Measurements from ENCODE around the gene PPIL4. TPM values are rescaled to one million over a fixed set of nuclear protein-coding genes. Genes with fewer than 3 reads are reported as not detected.

PPIL4 gene
- total and polyA plus RNA-seq, 7 experiments from 2014 or later: 15.3 to 42.9 (median 28.1) TPM

DNA sequence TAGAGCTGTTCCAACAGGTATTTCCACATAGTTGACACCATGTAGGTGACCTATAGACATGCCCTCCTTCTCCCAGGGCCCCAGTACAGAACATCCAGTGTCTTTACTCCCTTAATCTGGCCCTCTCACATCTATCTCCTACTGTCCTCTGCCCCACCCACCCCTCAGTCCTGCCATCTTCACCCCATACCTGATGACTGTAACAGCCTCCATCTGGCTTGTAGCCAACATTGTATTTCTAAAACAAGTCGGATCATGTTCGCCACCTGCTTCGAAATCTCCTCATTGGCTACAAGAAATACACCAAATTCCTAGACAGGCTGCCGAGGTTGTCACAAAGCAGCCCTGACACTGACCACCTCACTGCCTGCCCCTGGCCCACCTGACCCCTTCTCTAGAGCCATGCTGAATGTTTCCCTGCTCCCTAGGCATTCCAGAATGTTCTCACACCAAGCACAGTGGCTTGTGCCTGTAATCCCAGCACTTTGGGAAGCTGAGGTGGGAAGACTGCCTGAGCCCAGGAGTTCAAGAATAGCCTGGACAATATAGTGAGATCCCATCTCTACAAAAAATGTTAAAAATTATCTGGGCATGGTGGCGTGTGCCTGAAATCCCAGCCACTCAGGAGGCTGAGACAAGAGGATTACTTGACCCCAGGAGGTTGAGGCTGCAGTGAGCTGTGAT, 67.1 kb downstream of the PPIL4 start:
- ChIA-PET POLR2A (interaction anchor here (1.5 kb wide), 1 partner anchor 17 kb away, joined by 3 read pairs; no protein-coding TSS in a partner anchor), CTCF (interaction anchor here (1.4 kb wide), 1 partner anchor 450 kb away, joined by 3 read pairs; no protein-coding TSS in a partner anchor)
- DNase-seq (no peak), ATAC-seq (no peak)
- H3K27ac ChIP-seq (ENCODE audit: low read depth, low read length): no peak overlapping the region
- H3K27me3 ChIP-seq (ENCODE audit: control insufficient read depth in 2 of 2, insufficient read depth in 2 of 2, low read length in 2 of 2): no peaks in the 10 kb centered on the region
- Mint-ChIP-seq H3K9me3 (no peaks in the 10 kb centered on the region), H3K36me3 (peaks cover 0 to 33% (median 5%) of the 10 kb centered on the region in 5 donors), H3K27ac (peak overlapping the region in 8 of 9 donors; percentile 32 to 100 (median 72)), H3K4me1 (peaks cover 44 to 67% (median 52%) of the 10 kb centered on the region in 7 donors), H3K4me3 (peak overlapping the region in 5 of 10 donors; percentile 25 to 90 (median 45)), H3K27me3 (no peaks in the 10 kb centered on the region)
- H3K4me1 ChIP-seq (ENCODE audit: control insufficient read depth in 2 of 2, insufficient read depth in 2 of 2, low read length in 2 of 2): peaks cover 15 to 38% of the 10 kb centered on the region in 2 donors
- intact Hi-C loops (cut with micrococcal nuclease): no loop called here
- H3K9me3 ChIP-seq (ENCODE audit: control insufficient read depth in 2 of 3, low read length in 3 of 3): no peaks in the 10 kb centered on the region
- no peak overlapping the region for H3K4me3 ChIP-seq (ENCODE audit: low read length)
- peaks cover 0 to 6% (median 0%) of the 10 kb centered on the region in 3 experiments for H3K36me3 ChIP-seq (ENCODE audit: control insufficient read depth in 2 of 3, insufficient read depth in 3 of 3, low read length in 3 of 3)

- peaks cover 36 to 67% (median 53%) of the 10 kb centered on the region in 7 donors for H3K4me1 Mint-ChIP-seq
- H3K27me3 Mint-ChIP-seq: no peaks in the 10 kb centered on the region
- Histone ChIP-seq H3K4me1 (ENCODE audit: control insufficient read depth in 2 of 2, insufficient read depth in 2 of 2, low read length in 2 of 2) (peaks cover 15 to 44% of the 10 kb centered on the region in 2 donors), H3K27me3 (ENCODE audit: control insufficient read depth in 2 of 2, insufficient read depth in 2 of 2, low read length in 2 of 2) (no peaks in the 10 kb centered on the region), H3K27ac (ENCODE audit: low read depth, low read length) (no peak overlapping the region), H3K4me3 (ENCODE audit: low read length) (no peak overlapping the region), H3K36me3 (ENCODE audit: control insufficient read depth in 2 of 3, insufficient read depth in 3 of 3, low read length in 3 of 3) (peaks cover 0 to 8% (median 0%) of the 10 kb centered on the region in 3 experiments), H3K9me3 (ENCODE audit: control insufficient read depth in 2 of 3, low read length in 3 of 3) (no peaks in the 10 kb centered on the region)
- ATAC-seq: no peak
- peaks cover 0 to 28% (median 10%) of the 10 kb centered on the region in 5 donors for H3K36me3 Mint-ChIP-seq
- intact Hi-C loops (cut with micrococcal nuclease): no loop called here
- H3K9me3 Mint-ChIP-seq: no peaks in the 10 kb centered on the region
- DNase-seq: no peak
- no peak overlapping the region for H3K4me3 Mint-ChIP-seq
- ChIA-PET POLR2A (interaction anchor here (0.8 kb wide), 1 partner anchor 387 kb away, joined by 3 read pairs; no protein-coding TSS in a partner anchor), CTCF (interaction anchor here (1.0 kb wide), 1 partner anchor 40 kb away, joined by 7 read pairs; no protein-coding TSS in a partner anchor)
- H3K27ac Mint-ChIP-seq: peak overlapping the region in 4 of 9 donors; percentile 57 to 85 (median 58)
Measured at GRCh38 chr6:149477544-149477943, 68.3 kb downstream of the PPIL4 start.

- ATAC-seq: no peak
- H3K27ac Mint-ChIP-seq: peak overlapping the region in 3 of 9 donors; percentile 41 to 85 (median 58)
- Histone ChIP-seq H3K27ac (ENCODE audit: low read depth, low read length) (no peak overlapping the region), H3K4me3 (ENCODE audit: low read length) (no peak overlapping the region), H3K4me1 (ENCODE audit: control insufficient read depth in 2 of 2, insufficient read depth in 2 of 2, low read length in 2 of 2) (peaks cover 15 to 40% of the 10 kb centered on the region in 2 donors), H3K9me3 (ENCODE audit: control insufficient read depth in 2 of 3, low read length in 3 of 3) (no peaks in the 10 kb centered on the region), H3K27me3 (ENCODE audit: control insufficient read depth in 2 of 2, insufficient read depth in 2 of 2, low read length in 2 of 2) (no peaks in the 10 kb centered on the region), H3K36me3 (ENCODE audit: control insufficient read depth in 2 of 3, insufficient read depth in 3 of 3, low read length in 3 of 3) (peaks cover 0 to 8% (median 0%) of the 10 kb centered on the region in 3 experiments)
- H3K36me3 Mint-ChIP-seq: peaks cover 0 to 28% (median 10%) of the 10 kb centered on the region in 5 donors
- ChIA-PET CTCF (interaction anchor here (1.0 kb wide), 1 partner anchor 40 kb away, joined by 7 read pairs; no protein-coding TSS in a partner anchor), POLR2A (no interaction called here)
- no peaks in the 10 kb centered on the region for H3K27me3 Mint-ChIP-seq
- H3K4me1 Mint-ChIP-seq: peaks cover 30 to 67% (median 52%) of the 10 kb centered on the region in 7 donors
- H3K9me3 Mint-ChIP-seq: no peaks in the 10 kb centered on the region
- intact Hi-C loops (cut with micrococcal nuclease): no loop called here
- no peak for DNase-seq
- peak overlapping the region in 1 of 10 donors; percentile 50 for H3K4me3 Mint-ChIP-seq
Measured at GRCh38 chr6:149476789-149477455, 68.9 kb downstream of the PPIL4 start.

DNA sequence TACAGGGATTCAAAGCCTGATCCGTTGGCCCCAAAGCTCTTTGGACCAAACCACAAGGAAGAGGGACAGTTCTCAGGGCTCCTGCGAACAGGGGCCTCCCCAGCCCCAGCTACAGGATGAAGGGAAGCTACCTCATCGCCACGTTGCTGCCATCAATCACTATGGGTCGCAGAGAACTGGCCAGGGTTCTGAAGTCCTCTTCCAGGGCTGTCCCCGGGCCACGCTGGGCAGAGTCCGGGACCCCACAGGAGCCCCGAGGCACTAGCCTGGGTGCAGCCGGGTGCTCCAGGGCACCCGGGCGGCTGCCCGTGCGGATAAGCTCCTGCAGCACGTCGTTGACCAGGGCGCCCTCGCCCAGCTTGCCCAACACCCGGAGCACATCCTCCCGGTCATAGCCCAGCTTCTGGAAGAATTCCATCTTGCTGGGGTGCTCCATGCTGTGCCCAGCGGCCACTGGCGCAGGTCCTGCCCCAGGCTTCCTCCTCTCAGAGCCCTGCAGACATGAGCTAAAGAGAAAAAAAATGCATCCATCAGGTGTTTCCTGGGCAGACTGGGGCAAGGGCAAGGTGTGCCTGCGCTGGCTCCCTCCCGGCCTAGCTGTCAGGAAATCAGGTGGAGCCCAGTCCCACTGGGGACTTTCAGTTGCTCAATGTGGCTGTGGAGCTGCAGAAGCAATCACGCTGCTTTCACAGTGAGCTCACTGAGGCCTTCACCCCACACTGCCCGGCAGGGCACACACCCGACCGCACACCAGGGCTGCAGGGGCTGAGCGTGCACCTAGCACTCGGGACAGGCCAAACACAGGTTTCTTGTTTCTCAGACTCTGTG, 71.5 kb downstream of the PPIL4 start:
- intact Hi-C loops (cut with micrococcal nuclease): no loop called here

DNA sequence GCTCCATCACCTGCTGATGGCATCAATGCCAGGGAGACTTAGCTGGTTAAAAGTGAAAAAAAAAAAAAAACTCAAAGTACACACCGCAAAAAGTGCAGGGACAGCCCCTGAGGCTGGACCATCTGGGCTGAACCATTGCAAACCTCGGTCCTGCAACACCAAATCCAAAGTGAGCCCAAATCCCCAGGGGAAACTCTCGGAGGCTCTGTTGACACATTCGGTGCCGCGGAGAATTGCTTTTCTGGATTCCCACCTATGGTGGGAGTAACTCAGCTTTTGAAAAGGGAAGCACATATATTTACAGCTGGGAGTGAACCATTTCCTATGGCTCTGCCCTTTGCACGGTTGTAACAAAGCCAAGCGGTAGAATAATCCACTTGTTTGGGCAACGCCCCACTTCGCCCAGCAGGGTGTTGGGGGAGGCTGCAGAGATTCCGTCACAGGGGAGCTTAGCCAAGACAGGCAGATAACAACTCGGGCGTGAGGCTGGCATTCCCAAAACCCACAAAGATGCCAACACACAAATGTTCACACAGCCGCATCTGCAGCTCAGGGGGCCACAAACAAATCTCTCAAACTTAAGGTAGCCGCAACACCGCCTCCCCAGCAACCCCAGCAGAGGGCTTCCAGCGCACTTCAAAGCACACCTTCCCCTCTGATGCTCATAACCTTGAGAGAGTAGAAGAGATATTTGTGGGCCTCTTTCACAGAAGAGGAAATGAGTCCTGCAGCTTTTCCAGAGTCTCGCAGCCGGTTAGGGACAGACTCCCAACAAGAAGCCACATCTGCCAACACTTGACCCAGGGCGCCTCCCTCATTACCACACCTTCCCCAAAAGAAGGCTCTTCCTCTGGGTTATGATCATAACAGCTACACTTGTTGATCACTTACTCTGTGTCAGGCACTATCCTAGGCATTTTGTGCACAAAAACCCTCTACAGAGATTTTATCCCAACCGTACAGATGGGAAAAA, 72.5 kb downstream of the PPIL4 start:
- Histone ChIP-seq H3K4me3 (ENCODE audit: low read length) (no peak overlapping the region), H3K27ac (ENCODE audit: low read depth, low read length) (no peak overlapping the region), H3K36me3 (ENCODE audit: control insufficient read depth in 2 of 3, insufficient read depth in 3 of 3, low read length in 3 of 3) (peaks cover 0 to 14% (median 4%) of the 10 kb centered on the region in 3 experiments), H3K9me3 (ENCODE audit: control insufficient read depth in 2 of 3, low read length in 3 of 3) (no peaks in the 10 kb centered on the region), H3K4me1 (ENCODE audit: control insufficient read depth in 2 of 2, insufficient read depth in 2 of 2, low read length in 2 of 2) (peaks cover 4 to 20% of the 10 kb centered on the region in 2 donors), H3K27me3 (ENCODE audit: control insufficient read depth in 2 of 2, insufficient read depth in 2 of 2, low read length in 2 of 2) (no peaks in the 10 kb centered on the region)
- Mint-ChIP-seq H3K27ac (peak overlapping the region in 6 of 9 donors; percentile 21 to 81 (median 44)), H3K9me3 (peaks cover 0 to 2% (median 0%) of the 10 kb centered on the region in 11 donors), H3K4me1 (peaks cover 4 to 50% (median 32%) of the 10 kb centered on the region in 7 donors), H3K36me3 (peaks cover 0 to 16% (median 8%) of the 10 kb centered on the region in 5 donors), H3K4me3 (peak overlapping the region in 8 of 10 donors; percentile 4 to 59 (median 22)), H3K27me3 (no peaks in the 10 kb centered on the region)
- POLR2A ChIA-PET: interaction anchor here (0.7 to 1.5 kb wide), 4 partner anchors 22 to 50 kb away, joined by 3 to 5 read pairs (median 3); no protein-coding TSS in a partner anchor
- no peak for DNase-seq
- CTCF ChIA-PET: interaction anchor here (1.4 to 3.3 kb wide), 2 partner anchors 11 to 43 kb away, joined by 4 to 15 read pairs; no protein-coding TSS in a partner anchor
- intact Hi-C loops (cut with micrococcal nuclease): loop anchor here (1.0 to 2.0 kb wide), 2 partner anchors 43 to 44 kb away; no protein-coding TSS in a partner anchor
- peak; percentile 53 for ATAC-seq

More for the DNA sequence above, 71.5 kb downstream of the PPIL4 start:
- Histone ChIP-seq H3K4me3 (ENCODE audit: low read length) (no peak overlapping the region), H3K27ac (ENCODE audit: low read depth, low read length) (no peak overlapping the region), H3K9me3 (ENCODE audit: control insufficient read depth in 2 of 3, low read length in 3 of 3) (no peaks in the 10 kb centered on the region), H3K4me1 (ENCODE audit: control insufficient read depth in 2 of 2, insufficient read depth in 2 of 2, low read length in 2 of 2) (peaks cover 0 to 16% of the 10 kb centered on the region in 2 donors), H3K36me3 (ENCODE audit: control insufficient read depth in 2 of 3, insufficient read depth in 3 of 3, low read length in 3 of 3) (peaks cover 0 to 14% (median 4%) of the 10 kb centered on the region in 3 experiments), H3K27me3 (ENCODE audit: control insufficient read depth in 2 of 2, insufficient read depth in 2 of 2, low read length in 2 of 2) (no peaks in the 10 kb centered on the region)
- Mint-ChIP-seq H3K36me3 (peaks cover 0 to 13% (median 11%) of the 10 kb centered on the region in 5 donors), H3K27ac (peak overlapping the region in 2 of 9 donors; percentile 31 to 76), H3K9me3 (peaks cover 0 to 2% (median 0%) of the 10 kb centered on the region in 11 donors), H3K27me3 (no peaks in the 10 kb centered on the region), H3K4me1 (peaks cover 6 to 53% (median 38%) of the 10 kb centered on the region in 7 donors), H3K4me3 (peak overlapping the region in 2 of 10 donors; percentile 4 to 46)
- ChIA-PET CTCF (interaction anchor here (1.1 to 3.3 kb wide), 3 partner anchors 9 to 42 kb away, joined by 3 to 15 read pairs (median 4); no protein-coding TSS in a partner anchor), POLR2A (interaction anchor here (1.1 to 1.4 kb wide), 4 partner anchors 9 to 71 kb away, joined by 3 to 5 read pairs (median 4); partner anchors contain the start of gene PPIL4)
- ATAC-seq: no peak
- no peak for DNase-seq

All from naive thymus-derived CD4-positive, alpha-beta T cell (primary cell).